HEK293 (cell line): ENCODE measurements around the gene CAV2.
A peak's percentile ranks its signal among the peaks of the same experiment; 100 is the strongest.

Experiments
- CTCF ChIA-PET: fragments of 350-600 bp; formaldehyde crosslinking; extraction: SDS; loops from one replicate; lab custom pipeline; 2021; ENCODE audit warnings: antibody characterized with exemption; lab: Yijun Ruan, JAX
- POLR2A ChIA-PET: fragments of 300-600 bp; formaldehyde crosslinking; extraction: SDS; loops from one replicate; lab custom pipeline; 2020; ENCODE audit warnings: antibody characterized with exemption, inconsistent platforms; lab: Yijun Ruan, JAX
- H3K27ac ChIP-seq: fragments of 200-500 bp; sonication (Bioruptor generic); 2 replicates; pipeline ENCODE4 v1.5.1; 2014; ENCODE audit warnings: low read depth, low read length, control low read depth, inconsistent platforms; ENCODE audit errors: extremely low read depth
- H3K36me3 ChIP-seq, 2 experiments: fragments of 200-500 bp in 1 of 2; sonication (Bioruptor generic) in 1 of 2; 1 replicate in 1 of 2; 2 replicates in 1 of 2; pipeline ENCODE4 v1.5.1; 2014 to 2017; ENCODE audit warnings: inconsistent platforms in 2 of 2, low read length in 2 of 2; ENCODE audit not compliant: control insufficient read depth in 2 of 2, insufficient read depth in 1 of 2
- H3K4me1 ChIP-seq: fragments of 200-500 bp; sonication (Bioruptor generic); 2 replicates; pipeline ENCODE4 v1.5.1; 2014; ENCODE audit warnings: mild to moderate bottlenecking, low read length, inconsistent platforms; ENCODE audit not compliant: control insufficient read depth, insufficient read depth
- H3K4me3 ChIP-seq: 2 replicates; pipeline ENCODE4 v1.5.1; 2011; ENCODE audit warnings: low read depth, mild to moderate bottlenecking, control low read depth, low read length, moderate library complexity
- H3K9me3 ChIP-seq: fragments of 200-500 bp; sonication (Bioruptor generic); 2 replicates; pipeline ENCODE4 v1.5.1; 2014; ENCODE audit warnings: low read depth, low read length, inconsistent platforms; ENCODE audit not compliant: control insufficient read depth, insufficient read depth
- HOXD13 ChIP-seq: sonication (generic); formaldehyde crosslinking; IDR thresholded peaks from 2 replicates; pipeline ENCODE4 v1.8.0; 2022; ENCODE audit warnings: missing genetic modification reagents, borderline replicate concordance
- OSR2 ChIP-seq: fragments of 450-650 bp; formaldehyde crosslinking; IDR thresholded peaks from 2 replicates; pipeline ENCODE4 v1.5.1; 2016; ENCODE audit warnings: missing biosample characterization, missing genetic modification characterization
- WT1 ChIP-seq: fragments of 450-650 bp; formaldehyde crosslinking; IDR thresholded peaks from 2 replicates; pipeline ENCODE4 v1.5.1; 2016; ENCODE audit warnings: missing biosample characterization, missing genetic modification characterization
- YY1 ChIP-seq: fragments of 450-650 bp; formaldehyde crosslinking; IDR thresholded peaks from 2 replicates; pipeline ENCODE4 v1.5.1; 2018; ENCODE audit warnings: missing biosample characterization, missing genetic modification characterization
- ZBTB1 ChIP-seq: fragments of 450-650 bp; formaldehyde crosslinking; IDR thresholded peaks from 2 replicates; pipeline ENCODE4 v1.5.1; 2016; ENCODE audit warnings: missing biosample characterization, missing genetic modification characterization
- ZBTB17 ChIP-seq: fragments of 450-650 bp; formaldehyde crosslinking; IDR thresholded peaks from 2 replicates; pipeline ENCODE4 v1.5.1; 2016; ENCODE audit warnings: missing biosample characterization, missing genetic modification characterization
- ZNF239 ChIP-seq: fragments of 450-650 bp; formaldehyde crosslinking; IDR thresholded peaks from 2 replicates; pipeline ENCODE4 v1.5.1; 2016; ENCODE audit warnings: missing biosample characterization, missing genetic modification characterization
- ZNF292 ChIP-seq: fragments of 450-650 bp; formaldehyde crosslinking; IDR thresholded peaks from 2 replicates; pipeline ENCODE4 v1.5.1; 2016; ENCODE audit warnings: low read depth, missing biosample characterization, missing genetic modification characterization, borderline replicate concordance
- ZNF585B ChIP-seq: fragments of 450-650 bp; formaldehyde crosslinking; IDR thresholded peaks from 2 replicates; pipeline ENCODE4 v1.5.1; 2016; ENCODE audit warnings: missing biosample characterization, missing genetic modification characterization
- ZNF600 ChIP-seq: fragments of 450-650 bp; formaldehyde crosslinking; IDR thresholded peaks from 2 replicates; pipeline ENCODE4 v1.5.1; 2016; ENCODE audit warnings: missing biosample characterization, missing genetic modification characterization
- TF ChIP-seq, protein P1 (sequence below): fragments of 450-650 bp; formaldehyde crosslinking; IDR thresholded peaks from 2 replicates; pipeline ENCODE4 v1.5.1; 2016; ENCODE audit warnings: missing biosample characterization, missing genetic modification characterization
- TF ChIP-seq, protein P2 (sequence below): sonication (generic); formaldehyde crosslinking; IDR thresholded peaks from 2 replicates; pipeline ENCODE4 v1.8.1; 2022; ENCODE audit warnings: mild to moderate bottlenecking, moderate library complexity, missing genetic modification reagents
- TF ChIP-seq, protein P3 (sequence below): fragments of 450-650 bp; formaldehyde crosslinking; IDR thresholded peaks from 2 replicates; pipeline ENCODE4 v1.5.1; 2016; ENCODE audit warnings: missing biosample characterization, missing genetic modification characterization
- TF ChIP-seq, protein P4 (sequence below): fragments of 450-650 bp; formaldehyde crosslinking; IDR thresholded peaks from 2 replicates; pipeline ENCODE4 v1.5.1; 2016; ENCODE audit warnings: missing biosample characterization, missing genetic modification characterization

Gene CAV2

DNA sequence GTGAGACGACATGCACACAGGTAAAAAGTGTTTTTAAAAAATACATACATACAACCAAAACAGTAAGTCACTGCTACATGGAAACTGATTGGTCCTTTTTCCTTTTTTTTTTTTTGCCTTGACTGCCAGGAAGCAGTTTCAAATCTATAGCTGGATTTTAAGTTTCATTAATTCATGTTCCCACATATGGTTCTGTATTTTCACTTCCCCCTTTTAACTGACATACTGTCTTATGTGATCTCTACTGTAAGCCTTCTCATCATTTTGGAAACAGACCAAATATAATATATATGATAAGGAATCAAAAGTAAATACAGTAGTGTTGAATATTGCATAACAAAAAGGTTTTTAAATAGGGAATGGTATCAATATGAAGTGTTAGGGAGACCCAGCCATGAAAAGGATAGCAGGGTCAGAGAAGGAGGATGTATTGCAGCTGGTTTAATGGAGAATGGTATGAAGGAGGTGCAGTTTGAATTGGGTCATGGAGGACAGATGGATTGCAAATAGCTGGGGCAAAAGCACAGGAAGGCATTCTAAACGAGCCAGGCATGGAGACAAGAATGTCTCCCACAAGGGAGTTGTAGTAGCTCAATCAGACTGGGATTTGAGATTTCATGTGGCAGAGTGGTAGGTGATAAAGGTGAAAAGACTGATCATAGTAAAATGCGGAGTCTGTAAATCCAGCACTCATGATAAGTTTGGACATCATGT lies 30.7 kb downstream of the CAV2 start:
- POLR2A ChIA-PET, result no interaction called here
- Histone ChIP-seq H3K4me1 (0 out of 2 replicates have a peak, but pooled peaks cover 4% of the 10 kb centered on the region), H3K4me3 (no peak overlapping the region), H3K27ac (no peak overlapping the region), H3K9me3 (no peaks in the 10 kb centered on the region), H3K36me3 (no peaks in the 10 kb centered on the region; a peak in 1 of 3 replicates)
- CTCF ChIA-PET, result interaction anchor here (0.7 to 2.3 kb wide), 2 partner anchors 61 to 143 kb away, joined by 3 to 8 read pairs; no protein-coding TSS in a partner anchor
- TF ChIP-seq, protein P1, sequence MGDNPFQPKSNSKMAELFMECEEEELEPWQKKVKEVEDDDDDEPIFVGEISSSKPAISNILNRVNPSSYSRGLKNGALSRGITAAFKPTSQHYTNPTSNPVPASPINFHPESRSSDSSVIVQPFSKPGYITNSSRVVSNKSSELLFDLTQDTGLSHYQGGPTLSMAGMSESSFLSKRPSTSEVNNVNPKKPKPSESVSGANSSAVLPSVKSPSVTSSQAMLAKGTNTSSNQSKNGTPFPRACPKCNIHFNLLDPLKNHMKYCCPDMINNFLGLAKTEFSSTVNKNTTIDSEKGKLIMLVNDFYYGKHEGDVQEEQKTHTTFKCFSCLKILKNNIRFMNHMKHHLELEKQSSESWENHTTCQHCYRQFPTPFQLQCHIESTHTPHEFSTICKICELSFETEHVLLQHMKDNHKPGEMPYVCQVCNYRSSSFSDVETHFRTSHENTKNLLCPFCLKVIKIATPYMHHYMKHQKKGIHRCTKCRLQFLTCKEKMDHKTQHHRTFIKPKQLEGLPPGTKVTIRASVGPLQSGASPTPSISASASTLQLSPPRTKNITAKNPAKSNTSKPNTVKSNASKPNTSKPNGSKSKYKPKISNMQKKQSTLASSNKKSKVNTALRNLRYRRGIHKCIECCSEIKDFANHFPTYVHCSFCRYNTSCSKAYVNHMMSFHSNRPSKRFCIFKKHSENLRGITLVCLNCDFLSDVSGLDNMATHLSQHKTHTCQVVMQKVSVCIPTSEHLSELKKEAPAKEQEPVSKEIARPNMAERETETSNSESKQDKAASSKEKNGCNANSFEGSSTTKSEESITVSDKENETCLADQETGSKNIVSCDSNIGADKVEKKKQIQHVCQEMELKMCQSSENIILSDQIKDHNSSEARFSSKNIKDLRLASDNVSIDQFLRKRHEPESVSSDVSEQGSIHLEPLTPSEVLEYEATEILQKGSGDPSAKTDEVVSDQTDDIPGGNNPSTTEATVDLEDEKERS (tag by site-specific recombination), result no peak
- TF ChIP-seq, protein P2, sequence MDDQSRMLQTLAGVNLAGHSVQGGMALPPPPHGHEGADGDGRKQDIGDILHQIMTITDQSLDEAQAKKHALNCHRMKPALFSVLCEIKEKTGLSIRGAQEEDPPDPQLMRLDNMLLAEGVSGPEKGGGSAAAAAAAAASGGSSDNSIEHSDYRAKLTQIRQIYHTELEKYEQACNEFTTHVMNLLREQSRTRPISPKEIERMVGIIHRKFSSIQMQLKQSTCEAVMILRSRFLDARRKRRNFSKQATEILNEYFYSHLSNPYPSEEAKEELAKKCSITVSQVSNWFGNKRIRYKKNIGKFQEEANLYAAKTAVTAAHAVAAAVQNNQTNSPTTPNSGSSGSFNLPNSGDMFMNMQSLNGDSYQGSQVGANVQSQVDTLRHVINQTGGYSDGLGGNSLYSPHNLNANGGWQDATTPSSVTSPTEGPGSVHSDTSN (CRISPR knock-in tag), result no peak
- peak; percentile 67 for TF ChIP-seq ZBTB17
- TF ChIP-seq ZNF600 (tag by site-specific recombination), result no peak
- TF ChIP-seq OSR2, result no peak
- TF ChIP-seq ZBTB1 (tag by site-specific recombination), result no peak
- TF ChIP-seq ZNF239, result no peak

DNA sequence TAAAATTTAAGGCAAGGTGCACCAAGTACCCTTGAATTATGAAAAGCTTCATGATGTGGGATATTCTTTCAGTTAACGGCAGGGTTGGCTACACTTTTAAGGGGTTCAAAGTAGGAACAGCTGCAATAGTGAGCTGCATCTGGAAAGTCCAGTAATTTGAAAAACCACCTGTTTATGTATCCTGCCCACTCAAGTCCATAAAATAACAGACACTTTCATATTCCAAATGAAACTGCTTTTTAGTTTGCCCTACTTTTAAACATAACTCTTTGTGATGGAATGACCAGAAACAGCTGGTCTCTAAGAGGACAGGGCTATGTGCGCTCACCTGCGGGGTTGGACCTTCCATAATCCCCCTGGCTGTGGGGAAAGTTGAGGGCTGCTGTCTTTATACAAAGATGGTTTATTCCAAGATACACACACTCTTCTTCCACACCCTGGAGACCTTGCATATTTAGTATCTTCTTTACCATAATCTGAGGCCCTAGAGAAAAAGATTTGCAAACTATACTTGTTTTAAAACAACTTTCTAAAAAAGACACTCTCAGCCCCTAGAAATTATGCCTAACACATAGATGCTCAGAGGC lies 32.7 kb downstream of the CAV2 start:
- Histone ChIP-seq H3K4me3 (no peak overlapping the region), H3K4me1 (0 out of 2 replicates have a peak, but pooled peaks cover 4% of the 10 kb centered on the region), H3K27ac (no peak overlapping the region), H3K36me3 (no peaks in the 10 kb centered on the region; a peak in 1 of 3 replicates), H3K9me3 (no peaks in the 10 kb centered on the region)
- ChIA-PET POLR2A (no interaction called here), CTCF (no interaction called here)
- no peak for TF ChIP-seq YY1 (tag by site-specific recombination)
- no peak for TF ChIP-seq HOXD13
- TF ChIP-seq, protein P3, sequence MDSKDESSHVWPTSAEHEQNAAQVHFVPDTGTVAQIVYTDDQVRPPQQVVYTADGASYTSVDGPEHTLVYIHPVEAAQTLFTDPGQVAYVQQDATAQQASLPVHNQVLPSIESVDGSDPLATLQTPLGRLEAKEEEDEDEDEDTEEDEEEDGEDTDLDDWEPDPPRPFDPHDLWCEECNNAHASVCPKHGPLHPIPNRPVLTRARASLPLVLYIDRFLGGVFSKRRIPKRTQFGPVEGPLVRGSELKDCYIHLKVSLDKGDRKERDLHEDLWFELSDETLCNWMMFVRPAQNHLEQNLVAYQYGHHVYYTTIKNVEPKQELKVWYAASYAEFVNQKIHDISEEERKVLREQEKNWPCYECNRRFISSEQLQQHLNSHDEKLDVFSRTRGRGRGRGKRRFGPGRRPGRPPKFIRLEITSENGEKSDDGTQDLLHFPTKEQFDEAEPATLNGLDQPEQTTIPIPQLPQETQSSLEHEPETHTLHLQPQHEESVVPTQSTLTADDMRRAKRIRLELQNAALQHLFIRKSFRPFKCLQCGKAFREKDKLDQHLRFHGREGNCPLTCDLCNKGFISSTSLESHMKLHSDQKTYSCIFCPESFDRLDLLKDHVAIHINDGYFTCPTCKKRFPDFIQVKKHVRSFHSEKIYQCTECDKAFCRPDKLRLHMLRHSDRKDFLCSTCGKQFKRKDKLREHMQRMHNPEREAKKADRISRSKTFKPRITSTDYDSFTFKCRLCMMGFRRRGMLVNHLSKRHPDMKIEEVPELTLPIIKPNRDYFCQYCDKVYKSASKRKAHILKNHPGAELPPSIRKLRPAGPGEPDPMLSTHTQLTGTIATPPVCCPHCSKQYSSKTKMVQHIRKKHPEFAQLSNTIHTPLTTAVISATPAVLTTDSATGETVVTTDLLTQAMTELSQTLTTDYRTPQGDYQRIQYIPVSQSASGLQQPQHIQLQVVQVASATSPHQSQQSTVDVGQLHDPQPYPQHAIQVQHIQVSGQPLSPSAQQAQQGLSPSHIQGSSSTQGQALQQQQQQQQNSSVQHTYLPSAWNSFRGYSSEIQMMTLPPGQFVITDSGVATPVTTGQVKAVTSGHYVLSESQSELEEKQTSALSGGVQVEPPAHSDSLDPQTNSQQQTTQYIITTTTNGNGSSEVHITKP, result peak; percentile 57
- no peak for TF ChIP-seq WT1 (tag by site-specific recombination)
- TF ChIP-seq ZNF585B (tag by site-specific recombination), result no peak

DNA sequence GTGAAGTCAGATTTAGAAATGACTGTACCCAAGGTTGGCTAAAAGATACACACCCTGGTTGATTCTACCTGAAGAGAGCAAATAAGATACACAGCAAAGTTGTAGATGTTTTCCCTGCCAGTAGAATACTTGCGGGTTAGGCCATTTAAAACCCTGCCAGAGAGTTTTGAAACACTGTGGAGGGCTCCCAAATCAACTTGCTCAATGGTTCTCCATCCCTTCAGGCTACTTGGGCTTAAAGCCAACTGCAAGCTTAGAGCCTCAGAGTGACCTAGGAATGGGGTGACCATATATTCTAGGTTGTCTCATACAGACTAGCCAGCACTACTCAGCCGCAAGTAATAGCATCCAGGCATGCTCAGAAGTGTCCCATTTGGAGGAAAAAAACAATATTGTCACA lies 35.3 kb downstream of the CAV2 start:
- POLR2A ChIA-PET, result no interaction called here
- TF ChIP-seq ZNF292 (tag by site-specific recombination) (no peak), YY1 (tag by site-specific recombination) (no peak), HOXD13 (no peak)
- TF ChIP-seq, protein P4, sequence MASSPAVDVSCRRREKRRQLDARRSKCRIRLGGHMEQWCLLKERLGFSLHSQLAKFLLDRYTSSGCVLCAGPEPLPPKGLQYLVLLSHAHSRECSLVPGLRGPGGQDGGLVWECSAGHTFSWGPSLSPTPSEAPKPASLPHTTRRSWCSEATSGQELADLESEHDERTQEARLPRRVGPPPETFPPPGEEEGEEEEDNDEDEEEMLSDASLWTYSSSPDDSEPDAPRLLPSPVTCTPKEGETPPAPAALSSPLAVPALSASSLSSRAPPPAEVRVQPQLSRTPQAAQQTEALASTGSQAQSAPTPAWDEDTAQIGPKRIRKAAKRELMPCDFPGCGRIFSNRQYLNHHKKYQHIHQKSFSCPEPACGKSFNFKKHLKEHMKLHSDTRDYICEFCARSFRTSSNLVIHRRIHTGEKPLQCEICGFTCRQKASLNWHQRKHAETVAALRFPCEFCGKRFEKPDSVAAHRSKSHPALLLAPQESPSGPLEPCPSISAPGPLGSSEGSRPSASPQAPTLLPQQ (tag by site-specific recombination), result no peak
- no peak overlapping the region for H3K4me3 ChIP-seq
- H3K4me1 ChIP-seq, result no peaks in the 10 kb centered on the region
- CTCF ChIA-PET, result interaction anchor here (1.0 to 1.2 kb wide), 2 partner anchors 9 to 54 kb away, joined by 4 read pairs; no protein-coding TSS in a partner anchor
- H3K36me3 ChIP-seq, result no peaks in the 10 kb centered on the region; a peak in 1 of 3 replicates
- no peaks in the 10 kb centered on the region for H3K9me3 ChIP-seq
- no peak overlapping the region for H3K27ac ChIP-seq
